Peyer's patch (tissue), 4 donors: ENCODE data around the gene PLD1.

ENCODE experiments used
- POLR2A ChIP-seq, 2 donors: fragments of 450-650 bp; IDR thresholded peaks; one replicate each; pipeline ENCODE4 v1.5.1; 2017; ENCODE audit warnings: antibody characterized with exemption in 2 of 2, mild to moderate bottlenecking in 2 of 2, moderate library complexity in 2 of 2
- TF ChIP-seq, protein P1 (sequence below), 6 experiments: fragments of 450-650 bp in 4 of 6; fragments of 200-600 bp in 2 of 6; sonication (generic) in 1 of 6; IDR thresholded peaks; one replicate each; pipeline ENCODE4 v1.5.1; 2017 to 2019; ENCODE audit warnings: antibody characterized with exemption in 6 of 6, mild to moderate bottlenecking in 3 of 6, moderate library complexity in 1 of 6

DNA sequence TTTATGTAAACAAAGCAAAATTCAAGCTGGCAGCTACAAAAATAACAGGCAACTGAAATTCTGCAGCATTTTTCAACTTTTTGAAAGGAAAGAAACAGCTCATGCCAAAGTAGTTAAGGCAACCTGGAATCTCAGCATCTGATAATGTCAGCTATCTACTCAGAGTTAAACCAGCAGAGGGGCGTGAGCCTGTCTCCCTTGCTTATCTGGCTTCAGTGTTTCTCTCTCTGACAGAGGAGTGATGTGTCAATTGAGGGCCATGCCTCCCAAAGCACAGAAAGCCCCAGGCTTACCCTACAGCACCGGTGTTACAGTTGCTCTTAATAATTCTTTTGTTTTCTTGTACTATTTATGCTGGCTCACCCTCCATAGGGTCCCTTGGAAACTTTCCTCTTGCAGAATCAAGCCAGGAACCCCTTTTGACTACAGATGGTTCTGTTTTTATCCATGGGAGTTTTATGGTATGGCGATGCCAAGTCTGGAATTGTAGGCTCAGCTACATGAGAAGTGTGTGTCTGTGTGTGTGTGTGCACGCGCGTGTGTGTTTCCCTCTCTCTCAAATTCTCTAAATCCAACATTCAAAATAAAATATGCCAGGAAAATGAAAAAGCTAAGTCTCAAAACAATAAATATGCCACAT lies 40.2 kb upstream of the PLD1 start:
- TF ChIP-seq, protein P1, sequence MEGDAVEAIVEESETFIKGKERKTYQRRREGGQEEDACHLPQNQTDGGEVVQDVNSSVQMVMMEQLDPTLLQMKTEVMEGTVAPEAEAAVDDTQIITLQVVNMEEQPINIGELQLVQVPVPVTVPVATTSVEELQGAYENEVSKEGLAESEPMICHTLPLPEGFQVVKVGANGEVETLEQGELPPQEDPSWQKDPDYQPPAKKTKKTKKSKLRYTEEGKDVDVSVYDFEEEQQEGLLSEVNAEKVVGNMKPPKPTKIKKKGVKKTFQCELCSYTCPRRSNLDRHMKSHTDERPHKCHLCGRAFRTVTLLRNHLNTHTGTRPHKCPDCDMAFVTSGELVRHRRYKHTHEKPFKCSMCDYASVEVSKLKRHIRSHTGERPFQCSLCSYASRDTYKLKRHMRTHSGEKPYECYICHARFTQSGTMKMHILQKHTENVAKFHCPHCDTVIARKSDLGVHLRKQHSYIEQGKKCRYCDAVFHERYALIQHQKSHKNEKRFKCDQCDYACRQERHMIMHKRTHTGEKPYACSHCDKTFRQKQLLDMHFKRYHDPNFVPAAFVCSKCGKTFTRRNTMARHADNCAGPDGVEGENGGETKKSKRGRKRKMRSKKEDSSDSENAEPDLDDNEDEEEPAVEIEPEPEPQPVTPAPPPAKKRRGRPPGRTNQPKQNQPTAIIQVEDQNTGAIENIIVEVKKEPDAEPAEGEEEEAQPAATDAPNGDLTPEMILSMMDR (IDR thresholded peaks at IDR 0.05), result no peak
- TF ChIP-seq POLR2A (IDR thresholded peaks at IDR 0.05), result no peak
